ENCODE results near the gene FBXW11. TPM values are rescaled to one million over a fixed set of nuclear protein-coding genes. Genes with fewer than 3 reads are reported as not detected.
A peak's percentile ranks its signal among the peaks of the same experiment; 100 is the strongest.

The FBXW11 gene
- total and polyA plus RNA-seq, 12 donors = 5.3 to 108 (median 76.6) TPM

- H3K36me3 ChIP-seq = peaks cover 0 to 6% (median 0%) of the 10 kb centered on the region in 9 donors
- DNase-seq (no peak), ATAC-seq (no peak)
- H3K4me1 ChIP-seq = peaks cover 0 to 7% (median 0%) of the 10 kb centered on the region in 9 donors
- H3K27ac ChIP-seq = no peak overlapping the region
- H3K4me3 ChIP-seq = no peak overlapping the region
- TF ChIP-seq CTCF (IDR thresholded peaks at IDR 0.05) = no peak
- H3K9me3 ChIP-seq = no peaks in the 10 kb centered on the region
- intact Hi-C loops (cut with DNase I) = no loop called here
- no peaks in the 10 kb centered on the region for H3K27me3 ChIP-seq
- 98 to 99% methylated on average over 3 of the region's 3 CpGs for WGBS, 2 donors
These were observed 151.2 kb downstream of the FBXW11 start for GRCh38 chr5:171855265-171855664.

GRCh38 chr5:171852255-171852681, 154.2 kb downstream of the FBXW11 start:
- no peaks in the 10 kb centered on the region for H3K27me3 ChIP-seq
- peaks cover 0 to 16% (median 9%) of the 10 kb centered on the region in 9 donors for H3K4me1 ChIP-seq
- intact Hi-C loops (cut with DNase I) = loop anchor here in 1 of 10 donors (5.0 kb wide), 1 partner anchor 435 kb away; the partner anchor contains the start of gene FGF18
- no peaks in the 10 kb centered on the region for H3K9me3 ChIP-seq
- peak overlapping the region in 1 of 10 donors; percentile 64 for H3K27ac ChIP-seq
- DNase-seq (no peak), ATAC-seq (no peak)
- 94 to 97% methylated on average over 8 of the region's 8 CpGs for WGBS, 2 donors
- TF ChIP-seq CTCF (IDR thresholded peaks at IDR 0.05) = no peak
- H3K4me3 ChIP-seq = no peak overlapping the region
- no peaks in the 10 kb centered on the region for H3K36me3 ChIP-seq

DNA sequence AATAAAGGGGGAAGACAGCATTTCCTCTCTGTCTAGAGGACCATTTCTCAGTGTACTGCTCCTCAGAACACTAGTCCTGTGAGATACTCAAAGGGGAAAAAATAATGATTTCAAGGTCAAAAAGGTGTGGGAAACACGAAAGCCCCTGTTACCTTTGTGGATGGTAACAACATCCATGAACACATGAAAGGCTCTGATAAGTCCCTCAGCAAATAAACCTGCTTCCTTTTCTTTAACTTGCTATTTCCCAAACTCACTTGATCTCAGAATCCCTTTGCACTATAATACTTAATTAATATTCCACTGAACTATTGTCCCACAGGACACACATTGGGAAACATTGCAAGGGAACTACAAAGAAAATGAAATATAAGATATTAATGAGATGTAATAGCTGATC, 155.2 kb downstream of the FBXW11 start:
- no peaks in the 10 kb centered on the region for H3K9me3 ChIP-seq
- no peak for DNase-seq
- H3K27ac ChIP-seq = no peak overlapping the region
- H3K4me3 ChIP-seq = no peak overlapping the region
- H3K27me3 ChIP-seq = no peaks in the 10 kb centered on the region
- no peak for TF ChIP-seq CTCF (IDR thresholded peaks at IDR 0.05)
- 79 to 86% methylated on average over 1 of the region's 1 CpG for WGBS, 2 donors
- no peak for ATAC-seq
- peaks cover 0 to 17% (median 9%) of the 10 kb centered on the region in 9 donors for H3K4me1 ChIP-seq
- no peaks in the 10 kb centered on the region for H3K36me3 ChIP-seq
- intact Hi-C loops (cut with DNase I) = loop anchor here in 1 of 10 donors (5.0 kb wide), 1 partner anchor 434 kb away; the partner anchor contains the start of gene FGF18

GRCh38 chr5:171850324-171850947, 156.0 kb downstream of the FBXW11 start:
- no peaks in the 10 kb centered on the region for H3K36me3 ChIP-seq
- no peak overlapping the region for H3K4me3 ChIP-seq
- peak overlapping the region in 2 of 10 donors; percentile 29 to 35 for H3K27ac ChIP-seq
- DNase-seq (no peak), ATAC-seq (peak in 5 of 8 donors; percentile 10 to 46 (median 15))
- peaks cover 0 to 24% (median 9%) of the 10 kb centered on the region in 9 donors for H3K4me1 ChIP-seq
- intact Hi-C loops (cut with DNase I) = loop anchor here in 1 of 10 donors (5.0 kb wide), 1 partner anchor 433 kb away; the partner anchor contains the start of gene FGF18
- TF ChIP-seq CTCF (IDR thresholded peaks at IDR 0.05) = peak in 6 of 9 donors; percentile 17 to 42 (median 22)
- no peaks in the 10 kb centered on the region for H3K9me3 ChIP-seq
- 69 to 70% methylated on average over 9 of the region's 9 CpGs for WGBS, 2 donors
- no peaks in the 10 kb centered on the region for H3K27me3 ChIP-seq

Data from heart right ventricle (tissue), 16 donors.